ENCODE data around the gene OR5B3. TPM values are rescaled to one million over a fixed set of nuclear protein-coding genes. Genes with fewer than 3 reads are reported as not detected.

Gene OR5B3
- total RNA-seq, 1 donor from 2014 or later = not detected

DNA sequence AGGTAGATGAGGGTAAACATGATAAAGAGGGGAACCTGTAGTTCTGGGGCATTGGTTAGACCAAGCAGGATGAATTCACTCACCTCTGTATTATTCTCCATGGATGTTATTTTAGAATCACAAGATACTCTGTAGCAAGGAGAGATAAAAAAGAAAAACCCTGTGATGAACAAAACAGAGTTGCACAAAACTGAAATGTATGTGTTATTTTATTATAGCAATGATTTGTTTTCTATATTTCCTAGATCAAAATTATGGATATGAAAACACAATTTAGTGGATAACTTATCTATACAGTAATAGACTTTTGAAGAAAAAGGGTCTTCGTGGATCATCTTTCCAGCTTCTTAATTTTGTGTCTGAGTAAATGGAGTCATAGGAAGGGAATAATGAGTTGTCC, 47.7 kb downstream of the OR5B3 start, which contains the start of gene OR5B17:
TSS of gene OR5B17 (minus strand) at position 101 of the 400 bp plus-strand sequence. CDS start at position 101, 0 bp downstream.
- H3K4me2 ChIP-seq = no peak within 1 kb of the TSS
- Mint-ChIP-seq H3K4me3 (no peak within 1 kb of the TSS), H3K4me1 (no peaks in the 10 kb centered on the region), H3K27ac (no peak within 1 kb of the TSS), H3K27me3 (ENCODE audit: insufficient read depth, low read depth) (no peaks in the 10 kb centered on the region), H3K9me3 (no peaks in the 10 kb centered on the region), H3K36me3 (no peaks in the 10 kb centered on the region)
- no peak within 1 kb of the TSS for H2AFZ ChIP-seq (replicated peaks)
- H3K36me3 ChIP-seq = no peaks in the 10 kb centered on the region
- H3K4me3 ChIP-seq = no peak within 1 kb of the TSS
- TF ChIP-seq EZH2 (IDR thresholded peaks at IDR 0.05) = no peak
- TF ChIP-seq EZH2phosphoT487 (IDR thresholded peaks at IDR 0.05) = no peak
- TF ChIP-seq, protein P1, sequence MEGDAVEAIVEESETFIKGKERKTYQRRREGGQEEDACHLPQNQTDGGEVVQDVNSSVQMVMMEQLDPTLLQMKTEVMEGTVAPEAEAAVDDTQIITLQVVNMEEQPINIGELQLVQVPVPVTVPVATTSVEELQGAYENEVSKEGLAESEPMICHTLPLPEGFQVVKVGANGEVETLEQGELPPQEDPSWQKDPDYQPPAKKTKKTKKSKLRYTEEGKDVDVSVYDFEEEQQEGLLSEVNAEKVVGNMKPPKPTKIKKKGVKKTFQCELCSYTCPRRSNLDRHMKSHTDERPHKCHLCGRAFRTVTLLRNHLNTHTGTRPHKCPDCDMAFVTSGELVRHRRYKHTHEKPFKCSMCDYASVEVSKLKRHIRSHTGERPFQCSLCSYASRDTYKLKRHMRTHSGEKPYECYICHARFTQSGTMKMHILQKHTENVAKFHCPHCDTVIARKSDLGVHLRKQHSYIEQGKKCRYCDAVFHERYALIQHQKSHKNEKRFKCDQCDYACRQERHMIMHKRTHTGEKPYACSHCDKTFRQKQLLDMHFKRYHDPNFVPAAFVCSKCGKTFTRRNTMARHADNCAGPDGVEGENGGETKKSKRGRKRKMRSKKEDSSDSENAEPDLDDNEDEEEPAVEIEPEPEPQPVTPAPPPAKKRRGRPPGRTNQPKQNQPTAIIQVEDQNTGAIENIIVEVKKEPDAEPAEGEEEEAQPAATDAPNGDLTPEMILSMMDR (IDR thresholded peaks at IDR 0.05) = no peak
- no peak within 1 kb of the TSS for H3K27ac ChIP-seq
- H3K27me3 ChIP-seq = no peaks in the 10 kb centered on the region
- no peaks in the 10 kb centered on the region for H3K79me2 ChIP-seq (ENCODE audit: low read depth)
- H3F3A ChIP-seq (ENCODE audit: low read depth) = no peaks in the 10 kb centered on the region
- no peaks in the 10 kb centered on the region for H4K20me1 ChIP-seq (ENCODE audit: low read depth)
- H3K4me1 ChIP-seq = no peaks in the 10 kb centered on the region
- no peak within 1 kb of the TSS for H3K9ac ChIP-seq
- DNase-seq (ENCODE audit: low spot score) = no peak
- no peaks in the 10 kb centered on the region for H3K9me3 ChIP-seq (ENCODE audit: low read depth)

DNA sequence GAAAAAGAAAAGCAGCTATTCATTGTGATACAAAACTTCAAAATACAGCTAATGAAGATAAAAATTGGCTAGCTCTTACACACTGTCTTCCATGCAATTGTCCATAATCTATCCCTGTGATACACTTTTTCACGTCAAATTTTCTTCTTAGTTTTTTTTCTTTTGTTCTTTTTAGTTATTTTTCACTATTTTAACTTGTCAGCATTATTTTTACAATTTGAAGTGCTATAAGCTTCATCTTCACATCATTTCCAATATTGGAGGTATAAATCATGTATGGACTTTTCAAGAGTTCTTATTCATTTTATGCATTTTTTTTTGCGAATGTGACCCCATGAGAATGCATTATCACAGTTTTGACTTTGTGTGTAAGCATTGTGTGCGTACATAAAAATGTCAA, 51.9 kb downstream of the OR5B3 start:
- no peak for DNase-seq (ENCODE audit: low spot score)
- Histone ChIP-seq H3K27me3 (no peaks in the 10 kb centered on the region), H3F3A (ENCODE audit: low read depth) (no peaks in the 10 kb centered on the region), H2AFZ (replicated peaks) (no peak overlapping the region), H3K4me1 (no peaks in the 10 kb centered on the region), H3K4me3 (no peak overlapping the region), H3K9ac (no peak overlapping the region), H3K36me3 (no peaks in the 10 kb centered on the region), H3K79me2 (ENCODE audit: low read depth) (no peaks in the 10 kb centered on the region), H3K9me3 (ENCODE audit: low read depth) (no peaks in the 10 kb centered on the region), H3K27ac (no peak overlapping the region), H4K20me1 (ENCODE audit: low read depth) (no peaks in the 10 kb centered on the region), H3K4me2 (no peak overlapping the region)
- H3K4me3 Mint-ChIP-seq = no peak overlapping the region
- TF ChIP-seq EZH2phosphoT487 (IDR thresholded peaks at IDR 0.05) (no peak), EZH2 (IDR thresholded peaks at IDR 0.05) (no peak)
- TF ChIP-seq, protein P1 (IDR thresholded peaks at IDR 0.05) = no peak
- H3K36me3 Mint-ChIP-seq = no peaks in the 10 kb centered on the region
- H3K4me1 Mint-ChIP-seq = no peaks in the 10 kb centered on the region
- H3K27me3 Mint-ChIP-seq (ENCODE audit: insufficient read depth, low read depth) = no peaks in the 10 kb centered on the region
- no peaks in the 10 kb centered on the region for H3K9me3 Mint-ChIP-seq
- no peak overlapping the region for H3K27ac Mint-ChIP-seq

Other genes with a start within 250 kb of the OR5B3 start
- gene OR9Q2, start 217.8 kb downstream of the OR5B3 start, total RNA-seq (ENCODE audit: low replicate concordance) = not detected in 2 replicates
- gene OR1S2, start 202.7 kb downstream of the OR5B3 start, total RNA-seq (ENCODE audit: low replicate concordance) = not detected in 2 replicates
- not detected in 2 replicates for gene OR1S1, start 194.2 kb downstream of the OR5B3 start, total RNA-seq (ENCODE audit: low replicate concordance)
- not detected in 2 replicates for gene OR10Q1, start 178.0 kb downstream of the OR5B3 start, total RNA-seq (ENCODE audit: low replicate concordance)
- gene OR10W1, start 138.6 kb downstream of the OR5B3 start, total RNA-seq (ENCODE audit: low replicate concordance) = not detected in 2 replicates
- not detected in 2 replicates for gene OR5B17, start 47.8 kb downstream of the OR5B3 start, total RNA-seq (ENCODE audit: low replicate concordance)
- gene OR5B2, start 21.2 kb upstream of the OR5B3 start, total RNA-seq (ENCODE audit: low replicate concordance) = not detected in 2 replicates
- gene OR5B12, start 35.4 kb upstream of the OR5B3 start, total RNA-seq (ENCODE audit: low replicate concordance) = not detected in 2 replicates
- not detected in 2 replicates for gene OR5B21, start 101.2 kb upstream of the OR5B3 start, total RNA-seq (ENCODE audit: low replicate concordance)
- 3.1 and 5.0 TPM in 2 replicates for gene LPXN, start 169.0 kb upstream of the OR5B3 start, total RNA-seq (ENCODE audit: low replicate concordance)
- gene ZFP91, start 172.2 kb upstream of the OR5B3 start, total RNA-seq (ENCODE audit: low replicate concordance) = 37.7 and 52.0 TPM in 2 replicates
- gene CNTF, start 215.8 kb upstream of the OR5B3 start, total RNA-seq (ENCODE audit: low replicate concordance) = 1.6 and 4.2 TPM in 2 replicates